Neutrophil (primary cell): ENCODE measurements around the gene THSD7B.

Source experiments
- H3K27ac ChIP-seq: fragments of 200-600 bp; sonication (generic); 2 replicates; pipeline ENCODE4 v1.5.1; 2016; ENCODE audit warnings: mild to moderate bottlenecking, moderate library complexity
- H3K27me3 ChIP-seq: fragments of 200-600 bp; sonication (generic); 2 replicates; pipeline ENCODE4 v1.6.0; 2016; ENCODE audit warnings: mild to moderate bottlenecking
- H3K36me3 ChIP-seq: fragments of 200-600 bp; sonication (generic); 2 replicates; pipeline ENCODE4 v1.5.1; 2017
- H3K4me1 ChIP-seq, 2 experiments: fragments of 200-600 bp in 1 of 2; sonication (generic) in 1 of 2; 1 replicate in 1 of 2; 2 replicates in 1 of 2; pipeline versions ENCODE4 v1.5.1 to v1.6.1; 2013 to 2016; ENCODE audit warnings: low read depth in 1 of 2, low read length in 1 of 2, mild to moderate bottlenecking in 1 of 2, moderate library complexity in 1 of 2; ENCODE audit not compliant: control insufficient read depth in 1 of 2, insufficient read depth in 1 of 2
- H3K4me3 ChIP-seq, 2 experiments: fragments of 200-600 bp in 1 of 2; sonication (generic) in 1 of 2; 1 replicate in 1 of 2; 2 replicates in 1 of 2; pipeline ENCODE4 v1.5.1; 2013 to 2016; ENCODE audit warnings: low read depth in 1 of 2, low read length in 1 of 2, mild to moderate bottlenecking in 1 of 2, moderate library complexity in 1 of 2
- H3K9me3 ChIP-seq: fragments of 200-600 bp; sonication (generic); 2 replicates; pipeline ENCODE4 v1.5.1; 2016
- TF ChIP-seq, protein P1 (sequence below): fragments of 200-600 bp; sonication (generic); IDR thresholded peaks from 2 replicates; pipeline ENCODE4 v1.5.1; 2016; ENCODE audit warnings: antibody characterized with exemption

The THSD7B gene

DNA sequence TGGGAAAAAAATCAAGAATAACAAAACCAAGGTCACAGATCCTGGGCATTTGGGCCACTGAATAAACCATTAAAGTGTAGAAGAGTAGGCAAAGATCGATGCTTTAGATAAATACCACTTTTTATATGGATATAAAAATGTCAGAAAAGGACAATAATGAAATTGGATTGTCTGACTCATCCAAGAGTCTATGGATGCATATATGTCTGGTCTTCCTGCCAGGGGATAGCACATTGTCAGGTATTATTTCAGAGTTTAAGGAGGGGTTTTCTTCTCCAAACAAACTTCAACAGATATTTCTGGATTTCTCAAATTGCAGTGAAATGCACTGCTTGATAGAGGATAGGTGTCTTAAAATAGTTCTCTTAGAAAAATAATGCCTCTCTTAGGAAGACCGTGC lies 466.7 kb downstream of the THSD7B start:
- Histone ChIP-seq H3K27ac (no peak overlapping the region), H3K4me1 (no peaks in the 10 kb centered on the region), H3K27me3 (no peaks in the 10 kb centered on the region), H3K4me3 (no peak overlapping the region), H3K36me3 (no peaks in the 10 kb centered on the region), H3K9me3 (no peaks in the 10 kb centered on the region)
- TF ChIP-seq, protein P1, sequence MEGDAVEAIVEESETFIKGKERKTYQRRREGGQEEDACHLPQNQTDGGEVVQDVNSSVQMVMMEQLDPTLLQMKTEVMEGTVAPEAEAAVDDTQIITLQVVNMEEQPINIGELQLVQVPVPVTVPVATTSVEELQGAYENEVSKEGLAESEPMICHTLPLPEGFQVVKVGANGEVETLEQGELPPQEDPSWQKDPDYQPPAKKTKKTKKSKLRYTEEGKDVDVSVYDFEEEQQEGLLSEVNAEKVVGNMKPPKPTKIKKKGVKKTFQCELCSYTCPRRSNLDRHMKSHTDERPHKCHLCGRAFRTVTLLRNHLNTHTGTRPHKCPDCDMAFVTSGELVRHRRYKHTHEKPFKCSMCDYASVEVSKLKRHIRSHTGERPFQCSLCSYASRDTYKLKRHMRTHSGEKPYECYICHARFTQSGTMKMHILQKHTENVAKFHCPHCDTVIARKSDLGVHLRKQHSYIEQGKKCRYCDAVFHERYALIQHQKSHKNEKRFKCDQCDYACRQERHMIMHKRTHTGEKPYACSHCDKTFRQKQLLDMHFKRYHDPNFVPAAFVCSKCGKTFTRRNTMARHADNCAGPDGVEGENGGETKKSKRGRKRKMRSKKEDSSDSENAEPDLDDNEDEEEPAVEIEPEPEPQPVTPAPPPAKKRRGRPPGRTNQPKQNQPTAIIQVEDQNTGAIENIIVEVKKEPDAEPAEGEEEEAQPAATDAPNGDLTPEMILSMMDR: no peak

DNA sequence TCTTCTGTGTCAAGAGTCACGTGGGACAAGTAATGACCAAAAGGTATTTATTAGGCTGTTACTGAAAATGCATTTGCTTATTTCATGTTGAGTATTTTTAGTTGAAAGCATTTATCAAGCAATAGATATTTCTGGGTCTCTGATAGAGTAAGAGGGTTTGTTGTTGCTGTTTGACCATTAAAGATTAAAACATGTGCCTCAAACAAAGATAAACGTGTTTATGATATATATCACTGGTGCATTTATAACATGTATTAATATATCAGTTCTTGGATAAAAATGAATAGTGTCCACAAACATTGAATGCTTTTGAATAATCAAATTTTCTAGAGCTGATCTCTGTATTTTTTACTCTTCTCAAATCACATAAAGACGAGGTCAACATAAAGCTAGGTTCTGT lies 467.7 kb downstream of the THSD7B start:
- Histone ChIP-seq H3K36me3 (no peaks in the 10 kb centered on the region), H3K4me3 (no peak overlapping the region), H3K27me3 (no peaks in the 10 kb centered on the region), H3K27ac (no peak overlapping the region), H3K9me3 (no peaks in the 10 kb centered on the region), H3K4me1 (no peaks in the 10 kb centered on the region)
- TF ChIP-seq, protein P1: no peak

DNA sequence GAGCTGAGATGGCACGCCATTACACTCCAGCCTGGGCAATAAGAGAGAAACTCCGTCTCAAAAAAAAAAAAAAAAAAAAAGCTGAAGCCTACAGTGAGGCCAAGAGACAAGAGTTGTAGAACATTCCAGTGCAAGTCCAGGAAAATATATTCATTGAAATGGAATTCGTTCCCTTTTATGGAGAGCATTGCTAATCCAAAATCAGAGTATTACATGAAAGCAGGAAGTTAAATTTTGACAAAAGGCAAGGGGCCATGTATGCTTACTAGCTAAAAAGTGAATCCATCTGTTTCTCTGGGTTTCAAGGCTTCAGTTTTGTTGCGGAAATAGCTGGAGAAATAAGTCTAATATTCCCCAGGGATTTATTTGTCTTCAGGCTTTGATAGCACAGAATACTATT lies 471.7 kb downstream of the THSD7B start:
- H3K4me1 ChIP-seq: no peaks in the 10 kb centered on the region
- no peaks in the 10 kb centered on the region for H3K27me3 ChIP-seq
- no peaks in the 10 kb centered on the region for H3K36me3 ChIP-seq
- TF ChIP-seq, protein P1: no peak
- H3K4me3 ChIP-seq: no peak overlapping the region
- no peak overlapping the region for H3K27ac ChIP-seq
- H3K9me3 ChIP-seq: no peaks in the 10 kb centered on the region

DNA sequence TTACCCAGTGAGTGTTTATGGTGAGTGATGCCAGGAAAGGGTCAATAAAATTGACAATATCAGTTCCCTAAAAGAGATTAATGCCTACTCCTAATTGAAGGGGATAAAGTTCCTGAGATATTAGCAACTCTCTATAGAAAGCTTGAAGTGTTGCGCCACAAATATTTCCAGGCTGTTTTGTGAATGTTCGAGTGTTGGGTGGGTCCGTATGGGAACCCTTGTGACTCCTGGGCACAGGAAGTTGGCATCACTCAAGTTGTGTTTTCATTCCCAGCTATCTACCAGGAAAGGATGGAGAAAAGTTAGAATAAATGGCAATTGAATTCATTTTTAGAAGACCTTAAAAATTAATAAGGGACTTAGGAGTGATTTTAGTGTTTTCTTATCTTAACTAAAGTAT lies 472.7 kb downstream of the THSD7B start:
- Histone ChIP-seq H3K27me3 (no peaks in the 10 kb centered on the region), H3K4me3 (no peak overlapping the region), H3K9me3 (no peaks in the 10 kb centered on the region), H3K27ac (no peak overlapping the region), H3K4me1 (no peaks in the 10 kb centered on the region), H3K36me3 (no peaks in the 10 kb centered on the region)
- TF ChIP-seq, protein P1: no peak

DNA sequence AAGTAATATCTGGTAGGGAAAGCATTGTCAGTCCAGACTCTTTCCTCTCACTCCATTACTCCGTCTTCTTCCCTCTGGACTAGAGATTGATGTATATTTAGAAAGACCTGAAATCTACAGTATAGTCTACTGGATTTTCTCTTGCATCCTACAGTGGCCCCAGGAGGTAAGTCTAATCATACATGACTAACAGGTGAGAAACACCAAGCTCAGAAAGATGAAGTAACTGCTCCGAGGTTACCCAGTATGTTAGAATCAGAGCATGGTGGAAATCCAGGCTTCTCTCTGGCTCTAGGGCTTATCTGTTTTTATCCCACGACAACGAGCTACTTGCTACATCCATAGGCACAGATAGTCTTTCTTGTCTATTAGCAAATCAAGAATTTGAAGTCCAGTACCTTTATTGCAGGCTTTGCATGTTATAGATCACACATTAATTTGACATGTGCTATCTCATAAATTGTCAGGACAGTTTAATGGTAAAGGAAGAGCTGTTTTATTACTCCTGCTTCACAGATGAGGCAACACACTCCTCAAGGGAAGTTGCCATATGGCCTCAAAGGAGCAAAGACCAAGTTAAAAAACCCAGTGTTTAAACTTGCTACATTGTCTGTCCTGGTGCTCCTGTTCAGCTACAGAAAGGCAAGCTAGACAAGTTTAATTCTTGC lies 484.3 kb downstream of the THSD7B start:
- H3K4me3 ChIP-seq: no peak overlapping the region
- H3K9me3 ChIP-seq: no peaks in the 10 kb centered on the region
- no peaks in the 10 kb centered on the region for H3K36me3 ChIP-seq
- TF ChIP-seq, protein P1: no peak
- no peaks in the 10 kb centered on the region for H3K27me3 ChIP-seq
- no peaks in the 10 kb centered on the region for H3K4me1 ChIP-seq
- no peak overlapping the region for H3K27ac ChIP-seq
